Prostate gland (tissue), 2 donors: ENCODE results near the gene MRPL14.

Source experiments
- POLR2AphosphoS5 ChIP-seq: sonication (generic); formaldehyde crosslinking; IDR thresholded peaks from one replicate; pipeline ENCODE4 v1.6.1; 2017; ENCODE audit warnings: antibody characterized with exemption
- TF ChIP-seq, protein P1 (sequence below), 4 experiments: fragments of 200-600 bp in 2 of 4; fragments of 450-650 bp in 2 of 4; sonication (generic) in 2 of 4; IDR thresholded peaks; 1 replicate in 3 of 4; 2 replicates in 1 of 4; pipeline ENCODE4 v1.5.1; 2016 to 2019; ENCODE audit warnings: antibody characterized with exemption in 4 of 4, mild to moderate bottlenecking in 2 of 4, moderate library complexity in 2 of 4

DNA sequence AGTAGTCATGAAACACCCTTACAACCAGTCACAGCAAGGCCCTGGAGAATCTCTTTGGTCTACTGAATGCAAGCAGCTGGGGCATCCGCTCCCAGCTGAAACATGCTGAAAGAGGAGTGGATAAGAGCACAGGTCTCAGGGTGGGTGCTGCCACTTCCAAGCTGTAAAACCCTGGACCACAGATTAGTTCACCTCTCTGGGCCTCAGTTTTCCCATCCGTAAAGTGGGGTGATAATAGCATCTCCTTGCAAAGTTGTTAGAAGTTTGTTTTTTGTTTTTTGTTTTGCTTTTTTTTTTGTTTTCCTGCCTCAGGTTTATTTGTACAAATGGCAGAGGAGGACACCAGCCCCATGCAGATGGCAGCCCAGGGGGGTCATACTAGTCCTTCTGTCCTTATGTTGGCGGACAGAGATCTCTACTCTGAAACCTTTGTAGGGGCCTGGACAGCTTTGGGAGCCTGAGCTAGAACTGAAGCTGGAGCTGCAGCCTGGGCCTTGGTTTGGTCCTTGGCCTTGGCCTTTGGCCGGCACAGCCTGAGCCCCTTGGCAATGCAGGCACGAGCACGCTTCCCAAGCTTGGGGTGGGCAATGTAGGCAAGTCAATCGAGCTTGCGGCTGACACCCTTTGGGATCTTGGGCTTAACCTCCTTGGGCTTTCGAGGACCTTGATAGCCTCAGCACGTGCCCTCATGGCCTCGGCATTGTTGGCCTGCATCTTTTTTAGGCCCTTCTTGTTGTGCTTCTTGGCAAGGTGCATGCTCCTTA is 38.2 kb downstream of the MRPL14 start:
- TF ChIP-seq, protein P1, sequence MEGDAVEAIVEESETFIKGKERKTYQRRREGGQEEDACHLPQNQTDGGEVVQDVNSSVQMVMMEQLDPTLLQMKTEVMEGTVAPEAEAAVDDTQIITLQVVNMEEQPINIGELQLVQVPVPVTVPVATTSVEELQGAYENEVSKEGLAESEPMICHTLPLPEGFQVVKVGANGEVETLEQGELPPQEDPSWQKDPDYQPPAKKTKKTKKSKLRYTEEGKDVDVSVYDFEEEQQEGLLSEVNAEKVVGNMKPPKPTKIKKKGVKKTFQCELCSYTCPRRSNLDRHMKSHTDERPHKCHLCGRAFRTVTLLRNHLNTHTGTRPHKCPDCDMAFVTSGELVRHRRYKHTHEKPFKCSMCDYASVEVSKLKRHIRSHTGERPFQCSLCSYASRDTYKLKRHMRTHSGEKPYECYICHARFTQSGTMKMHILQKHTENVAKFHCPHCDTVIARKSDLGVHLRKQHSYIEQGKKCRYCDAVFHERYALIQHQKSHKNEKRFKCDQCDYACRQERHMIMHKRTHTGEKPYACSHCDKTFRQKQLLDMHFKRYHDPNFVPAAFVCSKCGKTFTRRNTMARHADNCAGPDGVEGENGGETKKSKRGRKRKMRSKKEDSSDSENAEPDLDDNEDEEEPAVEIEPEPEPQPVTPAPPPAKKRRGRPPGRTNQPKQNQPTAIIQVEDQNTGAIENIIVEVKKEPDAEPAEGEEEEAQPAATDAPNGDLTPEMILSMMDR (IDR thresholded peaks at IDR 0.05) = no peak
- TF ChIP-seq POLR2AphosphoS5 = no peak
